T-cell (primary cell): ENCODE data around the gene RAI1. TPM values are rescaled to one million over a fixed set of nuclear protein-coding genes. Genes with fewer than 3 reads are reported as not detected.
A peak's percentile ranks its signal among the peaks of the same experiment; 100 is the strongest.

Source experiments
- ATAC-seq, 4 experiments: fragments of 200-7000 bp in 3 of 4; fragments of 150-1000 bp in 1 of 4; cut with Tn5 transposase; replicated peaks in 1 of 4; 1 replicate in 3 of 4; 2 replicates in 1 of 4; pipeline ENCODE4 v1.10.0; 2021; ENCODE audit warnings: moderate library complexity in 3 of 4, mild to moderate bottlenecking in 2 of 4, moderate number of reproducible peaks in 1 of 4
- CTCF ChIA-PET, 2 donors: fragments of 300-600 bp; sonication (Branson Sonifier 250); formaldehyde crosslinking; loops; one replicate each; lab custom pipeline; 2022; ENCODE audit warnings: antibody characterized with exemption in 2 of 2; lab: Charles Lee
- POLR2A ChIA-PET, 2 donors: fragments of 300-600 bp; sonication (Branson Sonifier 250); formaldehyde crosslinking; loops; one replicate each; lab custom pipeline; 2022; ENCODE audit warnings: antibody characterized with exemption in 2 of 2; lab: Charles Lee
- DNase-seq, 35 experiments: peaks; one replicate each; pipeline versions ENCODE4 v3.0.0 to v3.0.0-alpha.2; 2013 to 2023
- H3K27ac ChIP-seq: one replicate; pipeline ENCODE4 v1.5.1; 2013; ENCODE audit warnings: low read length
- H3K27me3 ChIP-seq, 2 experiments: replicated peaks in 1 of 2; 1 replicate in 1 of 2; 2 replicates in 1 of 2; pipeline versions ENCODE4 v1.6.1 to v1.7.0; 2013; ENCODE audit warnings: low read length in 1 of 2, mixed read lengths in 1 of 2; ENCODE audit not compliant: control insufficient read depth in 2 of 2, insufficient read depth in 2 of 2; ENCODE audit errors: extremely low read depth in 1 of 2
- H3K36me3 ChIP-seq, 2 donors: 1 replicate in 1 of 2; 2 replicates in 1 of 2; pipeline versions ENCODE4 v1.6.1 to v1.7.0; 2013; ENCODE audit warnings: low read length in 1 of 2; ENCODE audit not compliant: control insufficient read depth in 2 of 2, insufficient read depth in 1 of 2; ENCODE audit errors: extremely low read depth in 1 of 2
- H3K4me1 ChIP-seq, 2 experiments: 1 replicate in 1 of 2; 2 replicates in 1 of 2; pipeline versions ENCODE4 v1.6.1 to v1.7.0; 2013; ENCODE audit warnings: low read length in 2 of 2, mixed read lengths in 1 of 2; ENCODE audit not compliant: insufficient read depth in 2 of 2, control insufficient read depth in 1 of 2; ENCODE audit errors: extremely low read depth in 1 of 2
- H3K4me3 ChIP-seq, 2 donors: 1 replicate in 1 of 2; 2 replicates in 1 of 2; pipeline versions ENCODE4 v1.5.1 to v1.7.0; 2013; ENCODE audit warnings: mild to moderate bottlenecking in 2 of 2, low read length in 1 of 2, moderate library complexity in 1 of 2; ENCODE audit not compliant: control insufficient read depth in 1 of 2; ENCODE audit errors: extremely low read depth in 1 of 2
- H3K9me3 ChIP-seq: 2 replicates; pipeline ENCODE4 v1.7.0; 2013
- H3K27ac Mint-ChIP-seq, 2 donors: one replicate each; pipeline ENCODE4 v1.8.0; 2020 to 2021; ENCODE audit warnings: mild to moderate bottlenecking in 2 of 2, mixed read lengths in 2 of 2
- H3K27me3 Mint-ChIP-seq, 2 donors: one replicate each; pipeline ENCODE4 v1.8.0; 2021 to 2022; ENCODE audit warnings: mixed read lengths in 2 of 2
- H3K36me3 Mint-ChIP-seq: one replicate; pipeline ENCODE4 v1.8.0; 2021; ENCODE audit warnings: mixed read lengths
- H3K4me1 Mint-ChIP-seq, 3 donors: one replicate each; pipeline ENCODE4 v1.8.0; 2020 to 2022; ENCODE audit warnings: mixed read lengths in 3 of 3, mild to moderate bottlenecking in 1 of 3
- H3K4me3 Mint-ChIP-seq, 3 donors: one replicate each; pipeline ENCODE4 v1.8.0; 2020 to 2022; ENCODE audit warnings: mild to moderate bottlenecking in 3 of 3, mixed read lengths in 3 of 3, moderate library complexity in 3 of 3
- H3K9me3 Mint-ChIP-seq, 3 donors: one replicate each; pipeline ENCODE4 v1.8.0; 2020 to 2022; ENCODE audit warnings: mixed read lengths in 3 of 3
- WGBS: methylation state at CpG from one replicate; pipeline ENCODE4 v1.1.5; 2013; ENCODE audit warnings: missing lambda C conversion rate; ENCODE audit not compliant: insufficient coverage; 5-methylcytosine and 5-hydroxymethylcytosine counted together
- total RNA-seq, 35 experiments: library from RNA in 6 of 35; stranded (reverse) in 6 of 35; fragments of 120-200 nt in 1 of 35; gene quantifications; one replicate each; pipeline versions ENCODE4 v1.2.1 to v1.2.4 and lab custom pipeline; 2013 to 2026

The RAI1 gene
- total RNA-seq, 5 donors from 2014 or later (not counting 1 experiment from before 2014, with no cell fraction given): 20.1 to 31.2 (median 24.5) TPM

DNA sequence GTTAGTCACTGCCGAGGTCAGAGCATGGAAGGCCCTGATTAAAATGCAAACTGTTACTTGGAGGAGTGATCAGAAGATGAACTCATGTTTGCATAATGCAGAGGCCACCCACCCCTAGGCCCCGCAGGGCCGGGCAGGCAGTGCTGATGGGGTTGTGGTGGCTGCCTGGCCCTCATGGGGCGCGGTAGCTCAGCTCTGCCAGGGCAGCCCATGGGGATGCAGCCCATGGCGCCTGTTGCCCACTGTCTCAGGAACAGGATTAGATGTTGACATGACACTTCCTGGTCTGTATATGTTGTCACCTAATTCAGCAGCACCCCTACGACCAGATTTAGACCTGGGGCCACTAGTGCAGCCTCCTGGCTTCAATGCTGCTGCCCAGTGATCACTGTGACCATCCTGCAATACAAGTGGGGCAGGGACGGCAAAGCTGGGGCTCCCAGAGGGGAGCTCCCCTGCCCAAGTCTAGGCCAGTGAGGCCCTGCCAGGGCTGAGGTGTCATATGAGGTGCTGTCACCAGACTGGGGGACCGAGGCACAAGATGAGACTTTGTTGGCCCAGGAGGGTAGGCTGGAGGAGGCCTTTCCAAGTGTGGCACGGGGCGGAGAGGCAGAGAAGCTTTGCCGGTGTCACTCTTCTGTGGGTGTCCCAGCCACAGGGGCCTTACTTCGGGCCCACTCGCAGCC lies 49.1 kb downstream of the RAI1 start:
- H3K27ac ChIP-seq: no peak overlapping the region
- Mint-ChIP-seq H3K36me3 (no peaks in the 10 kb centered on the region), H3K27ac (no peak overlapping the region), H3K4me1 (peaks cover 16 to 27% (median 21%) of the 10 kb centered on the region in 3 donors), H3K4me3 (no peak overlapping the region), H3K27me3 (no peaks in the 10 kb centered on the region), H3K9me3 (no peaks in the 10 kb centered on the region)
- no peak for DNase-seq
- no peaks in the 10 kb centered on the region for H3K36me3 ChIP-seq
- ChIA-PET CTCF (no interaction called here), POLR2A (interaction anchor here in 1 of 2 donors (0.6 kb wide), 1 partner anchor 37 kb away, joined by 3 read pairs; no protein-coding TSS in a partner anchor)
- 99% methylated on average over 12 of the region's 14 CpGs for WGBS
- H3K4me1 ChIP-seq: peaks cover 18 to 19% of the 10 kb centered on the region in 2 experiments
- H3K4me3 ChIP-seq: no peak overlapping the region
- no peaks in the 10 kb centered on the region for H3K9me3 ChIP-seq
- ATAC-seq: no peak
- H3K27me3 ChIP-seq: peaks cover 0 to 2% of the 10 kb centered on the region in 2 experiments

DNA sequence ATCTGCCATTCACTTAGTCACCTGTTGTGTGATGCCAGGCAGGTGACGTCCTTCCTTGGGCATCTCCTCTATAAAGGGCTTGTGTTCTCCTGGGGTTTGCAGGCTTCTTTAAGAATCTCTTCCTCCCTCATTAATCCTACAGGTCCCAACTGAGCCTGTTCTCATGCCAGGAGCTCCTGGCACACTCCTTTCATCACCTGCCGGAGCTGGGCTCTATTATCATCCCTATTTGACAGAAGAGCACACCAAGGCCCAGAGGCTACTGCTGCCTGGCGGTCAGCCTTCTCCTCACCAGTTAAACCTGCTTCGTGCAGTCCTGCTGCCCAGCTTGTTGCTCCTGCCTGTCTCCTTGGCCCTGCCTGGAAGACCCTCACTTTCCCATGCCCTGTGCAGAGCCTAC lies 51.2 kb downstream of the RAI1 start:
- 90% methylated on average over 4 of the region's 4 CpGs for WGBS
- H3K27ac Mint-ChIP-seq: no peak overlapping the region
- H3K9me3 Mint-ChIP-seq: no peaks in the 10 kb centered on the region

DNA sequence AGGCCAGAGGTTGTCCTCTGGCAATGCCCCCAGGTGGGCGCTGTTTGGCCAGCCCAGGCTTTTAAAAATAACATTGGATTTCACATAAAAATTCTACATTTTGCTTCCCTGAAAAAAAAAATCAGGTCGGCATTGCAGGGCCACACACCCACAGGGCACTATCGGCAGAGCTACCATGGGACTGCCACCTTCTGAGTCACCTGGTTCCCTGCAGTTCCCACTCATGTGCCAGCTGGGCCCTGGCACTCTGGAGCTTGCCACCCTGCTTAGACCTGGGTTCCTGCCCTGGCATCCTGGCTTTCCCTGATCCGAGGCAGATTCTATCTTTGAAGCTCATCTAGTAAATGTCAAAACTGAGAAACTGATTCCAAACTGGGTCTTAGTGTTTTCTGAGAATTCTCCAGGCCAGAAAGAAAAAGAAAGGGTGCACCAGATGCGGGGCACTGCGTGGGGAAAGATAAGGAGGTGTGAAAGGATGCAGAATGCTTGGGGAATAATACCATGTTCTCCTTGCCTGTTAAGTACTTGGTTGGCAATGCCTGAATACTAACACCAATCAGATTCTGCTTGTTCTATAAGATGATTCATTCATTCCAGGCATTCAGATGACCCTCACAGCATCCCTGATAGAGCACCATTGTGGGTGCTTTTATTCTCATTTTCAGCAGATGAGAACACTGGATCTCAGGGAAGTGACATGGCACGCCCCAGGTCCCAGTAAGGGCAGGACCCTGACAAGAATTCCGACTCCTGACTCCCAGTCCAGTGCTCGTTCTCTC lies 51.8 kb downstream of the RAI1 start:
- DNase-seq (no peak), ATAC-seq (no peak)
- no peak overlapping the region for H3K4me3 ChIP-seq
- H3K9me3 Mint-ChIP-seq: no peaks in the 10 kb centered on the region
- POLR2A ChIA-PET: no interaction called here
- peaks cover 25 to 31% (median 27%) of the 10 kb centered on the region in 3 donors for H3K4me1 Mint-ChIP-seq
- H3K27ac ChIP-seq: no peak overlapping the region
- peaks cover 6 to 20% of the 10 kb centered on the region in 2 experiments for H3K4me1 ChIP-seq
- no peaks in the 10 kb centered on the region for H3K36me3 ChIP-seq
- no peaks in the 10 kb centered on the region for H3K36me3 Mint-ChIP-seq
- CTCF ChIA-PET: no interaction called here
- no peaks in the 10 kb centered on the region for H3K27me3 Mint-ChIP-seq
- H3K27ac Mint-ChIP-seq: no peak overlapping the region
- H3K9me3 ChIP-seq: no peaks in the 10 kb centered on the region
- H3K27me3 ChIP-seq: no peaks in the 10 kb centered on the region
- H3K4me3 Mint-ChIP-seq: no peak overlapping the region
- WGBS: 95% methylated on average over 8 of the region's 9 CpGs

More for the DNA sequence above, 51.2 kb downstream of the RAI1 start:
- DNase-seq (no peak), ATAC-seq (no peak)
- H3K4me1 Mint-ChIP-seq: peaks cover 23 to 31% (median 25%) of the 10 kb centered on the region in 3 donors
- H3K27me3 Mint-ChIP-seq: no peaks in the 10 kb centered on the region
- H3K36me3 ChIP-seq: no peaks in the 10 kb centered on the region
- H3K9me3 ChIP-seq: no peaks in the 10 kb centered on the region
- H3K4me1 ChIP-seq: peaks cover 2 to 14% of the 10 kb centered on the region in 2 experiments
- POLR2A ChIA-PET: no interaction called here
- H3K27ac ChIP-seq: no peak overlapping the region
- H3K27me3 ChIP-seq: no peaks in the 10 kb centered on the region
- no peak overlapping the region for H3K4me3 ChIP-seq
- H3K4me3 Mint-ChIP-seq: no peak overlapping the region
- no peaks in the 10 kb centered on the region for H3K36me3 Mint-ChIP-seq
- CTCF ChIA-PET: no interaction called here

DNA sequence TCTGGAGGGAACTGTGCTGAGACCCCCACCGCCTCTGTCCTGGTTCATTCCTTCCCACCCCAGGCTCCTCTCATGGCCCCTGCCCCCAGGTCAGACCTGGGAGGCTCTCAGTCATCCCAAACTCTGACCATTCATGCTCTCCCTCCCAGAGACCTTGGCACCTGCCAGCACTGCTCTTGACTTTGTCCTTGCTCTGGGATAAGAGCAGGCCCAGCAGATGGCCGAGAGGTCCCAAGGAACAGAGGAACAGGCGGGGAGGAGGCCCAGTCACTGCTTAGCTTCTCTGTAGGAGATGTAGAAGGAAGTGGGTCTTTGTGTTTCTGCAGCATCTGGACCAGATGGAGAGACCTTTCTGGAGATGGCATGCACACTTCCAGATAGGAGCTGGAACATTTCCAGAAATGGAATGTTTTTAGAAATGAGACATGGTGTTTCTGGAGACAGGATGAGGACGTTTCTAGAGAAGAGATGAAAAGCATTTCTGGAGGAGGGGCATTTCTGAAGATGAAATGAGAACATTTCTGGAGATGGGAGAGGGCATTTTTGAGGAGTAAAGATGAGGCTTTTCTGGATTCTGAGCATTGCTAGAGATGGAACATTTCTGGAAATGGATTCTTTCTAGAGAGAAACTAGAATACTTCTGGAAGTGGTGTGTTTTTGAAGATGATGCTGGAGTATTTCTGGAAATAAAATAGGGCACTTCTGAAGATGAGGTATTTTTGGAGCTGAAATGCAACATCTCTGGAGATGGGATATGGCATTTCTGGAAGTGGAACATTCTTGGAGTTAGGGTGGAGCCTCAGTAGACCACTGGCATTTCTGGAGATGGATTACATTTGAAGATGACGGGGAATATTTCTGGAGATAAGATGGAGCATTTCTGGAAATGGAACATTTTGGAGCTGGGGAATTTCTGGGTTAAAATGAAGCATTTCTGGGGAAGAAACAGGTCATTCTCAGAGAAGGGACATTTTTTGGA lies 55.2 kb downstream of the RAI1 start:
- POLR2A ChIA-PET: interaction anchor here in 1 of 2 donors (0.6 kb wide), 1 partner anchor 39 kb away, joined by 5 read pairs; no protein-coding TSS in a partner anchor
- H3K27me3 Mint-ChIP-seq: no peaks in the 10 kb centered on the region
- H3K4me1 ChIP-seq: peaks cover 9 to 20% of the 10 kb centered on the region in 2 experiments

DNA sequence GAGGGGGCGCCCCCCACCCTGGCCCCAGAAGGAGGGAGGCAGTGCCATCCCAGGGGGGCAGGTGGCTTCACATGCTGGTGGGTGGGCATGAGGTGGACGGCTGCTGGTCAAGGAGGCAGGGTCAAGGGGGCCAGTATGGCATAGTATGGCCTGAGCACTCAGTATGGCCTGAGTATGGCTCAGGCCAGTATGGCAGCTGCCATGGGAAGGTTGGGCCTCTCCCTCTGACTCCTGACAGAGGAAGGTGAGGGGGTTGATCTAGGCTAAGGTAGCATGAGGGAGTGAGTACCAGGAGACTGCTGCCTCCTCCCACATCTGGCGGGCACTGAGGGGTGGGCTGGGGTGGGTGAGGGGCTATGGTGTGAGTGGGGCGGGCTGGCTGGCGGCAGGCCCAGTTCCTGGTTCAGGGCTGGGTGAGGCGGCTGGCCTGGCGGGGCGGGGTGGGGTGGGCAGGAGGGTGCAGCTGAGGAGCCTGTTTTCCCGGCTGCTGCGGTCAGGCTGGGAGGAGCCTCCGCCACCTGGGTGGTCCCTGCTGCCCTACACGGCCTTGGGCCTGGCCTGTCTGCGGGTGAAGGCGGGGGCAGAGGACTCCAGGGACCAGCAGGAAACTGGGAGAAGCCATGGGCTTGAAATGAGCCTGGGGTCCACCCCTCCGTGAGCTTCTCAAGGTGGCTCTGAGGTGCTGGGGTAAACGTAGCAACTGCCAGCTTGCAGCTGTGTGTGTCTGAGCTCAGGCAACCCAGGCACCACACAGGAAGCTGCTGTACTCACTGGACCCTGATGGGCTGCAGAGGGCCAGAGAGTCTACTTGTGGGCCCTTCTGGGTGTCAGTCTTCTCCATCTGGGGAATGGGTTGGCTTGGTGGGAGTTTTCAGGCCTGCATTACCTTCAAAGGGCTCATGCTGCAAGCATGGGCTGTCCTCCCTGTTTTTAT lies 57.0 kb downstream of the RAI1 start:
- H3K27ac ChIP-seq: peak overlapping the region; percentile 34
- H3K4me3 ChIP-seq: no peak overlapping the region
- H3K4me1 Mint-ChIP-seq: peaks cover 30 to 46% (median 36%) of the 10 kb centered on the region in 3 donors

More for the DNA sequence above, 55.2 kb downstream of the RAI1 start:
- H3K4me3 ChIP-seq: no peak overlapping the region
- DNase-seq (no peak), ATAC-seq (no peak)
- Mint-ChIP-seq H3K4me3 (peak overlapping the region in 1 of 3 donors; percentile 20), H3K27ac (peak overlapping the region; percentile 50 to 78), H3K36me3 (no peaks in the 10 kb centered on the region), H3K4me1 (peaks cover 35 to 42% (median 35%) of the 10 kb centered on the region in 3 donors), H3K9me3 (no peaks in the 10 kb centered on the region)
- H3K9me3 ChIP-seq: no peaks in the 10 kb centered on the region
- no peak overlapping the region for H3K27ac ChIP-seq
- H3K36me3 ChIP-seq: no peaks in the 10 kb centered on the region
- CTCF ChIA-PET: interaction anchor here in 1 of 2 donors (0.5 kb wide), 1 partner anchor 179 kb away, joined by 4 read pairs; no protein-coding TSS in a partner anchor
- no peaks in the 10 kb centered on the region for H3K27me3 ChIP-seq
- 84% methylated on average over 5 of the region's 5 CpGs for WGBS

More for the DNA sequence above, 57.0 kb downstream of the RAI1 start:
- CTCF ChIA-PET: no interaction called here
- no peaks in the 10 kb centered on the region for H3K9me3 ChIP-seq
- ATAC-seq (peak; percentile 35 to 63 (median 52)), DNase-seq (peak in 1 of 35 experiments; percentile 29)
- H3K27me3 Mint-ChIP-seq: no peaks in the 10 kb centered on the region
- peaks cover 9 to 20% of the 10 kb centered on the region in 2 experiments for H3K4me1 ChIP-seq
- no peaks in the 10 kb centered on the region for H3K9me3 Mint-ChIP-seq
- WGBS: 75% methylated on average over 15 of the region's 16 CpGs
- H3K27me3 ChIP-seq: no peaks in the 10 kb centered on the region
- peak overlapping the region in 1 of 3 donors; percentile 42 for H3K4me3 Mint-ChIP-seq
- peak overlapping the region in 1 of 2 donors; percentile 84 for H3K27ac Mint-ChIP-seq
- no peaks in the 10 kb centered on the region for H3K36me3 ChIP-seq
- POLR2A ChIA-PET: no interaction called here
- no peaks in the 10 kb centered on the region for H3K36me3 Mint-ChIP-seq
